ENCODE measurements around the gene SYTL5. TPM values are rescaled to one million over a fixed set of nuclear protein-coding genes. Genes with fewer than 3 reads are reported as not detected.
"Not testable (repeated sequence)": the region's sequence is repeated elsewhere in the genome, so short reads cannot be mapped to it uniquely, and the experiment has no call there.

Gene SYTL5
- total RNA-seq, 1 donor from 2014 or later, result 2.7 TPM

GRCh38 chrX:37975421-37975820 is 30.9 kb upstream of the SYTL5 start:
- Mint-ChIP-seq H3K27ac (ENCODE audit: unreplicated experiment) (peak overlapping the region; percentile 36), H3K27me3 (ENCODE audit: unreplicated experiment) (no peaks in the 10 kb centered on the region), H3K9me3 (ENCODE audit: unreplicated experiment) (peaks cover 10% of the 10 kb centered on the region), H3K4me1 (ENCODE audit: unreplicated experiment) (peaks cover 37% of the 10 kb centered on the region), H3K36me3 (ENCODE audit: unreplicated experiment) (no peaks in the 10 kb centered on the region), H3K4me3 (ENCODE audit: unreplicated experiment) (no peak overlapping the region)
- no peak for TF ChIP-seq CTCF (IDR thresholded peaks at IDR 0.05)
- DNase-seq (ENCODE audit: extremely low spot score, unreplicated experiment), result no peak

- DNase-seq (ENCODE audit: extremely low spot score, unreplicated experiment), result no peak
- Mint-ChIP-seq H3K4me3 (ENCODE audit: unreplicated experiment) (no peak overlapping the region), H3K36me3 (ENCODE audit: unreplicated experiment) (no peaks in the 10 kb centered on the region), H3K27ac (ENCODE audit: unreplicated experiment) (no peak overlapping the region), H3K4me1 (ENCODE audit: unreplicated experiment) (peaks cover 37% of the 10 kb centered on the region), H3K9me3 (ENCODE audit: unreplicated experiment) (peaks cover 13% of the 10 kb centered on the region), H3K27me3 (ENCODE audit: unreplicated experiment) (no peaks in the 10 kb centered on the region)
- TF ChIP-seq CTCF (IDR thresholded peaks at IDR 0.05), result no peak
These were observed 30.2 kb upstream of the SYTL5 start for GRCh38 chrX:37976153-37976552.

GRCh38 chrX:37984880-37985279 is 21.5 kb upstream of the SYTL5 start:
- Mint-ChIP-seq H3K36me3 (ENCODE audit: unreplicated experiment) (peaks cover 2% of the 10 kb centered on the region), H3K9me3 (ENCODE audit: unreplicated experiment) (peaks cover 19% of the 10 kb centered on the region), H3K4me3 (ENCODE audit: unreplicated experiment) (no peak overlapping the region), H3K27ac (ENCODE audit: unreplicated experiment) (no peak overlapping the region), H3K27me3 (ENCODE audit: unreplicated experiment) (no peaks in the 10 kb centered on the region), H3K4me1 (ENCODE audit: unreplicated experiment) (peaks cover 26% of the 10 kb centered on the region)
- no peak for DNase-seq (ENCODE audit: extremely low spot score, unreplicated experiment)
- no peak for TF ChIP-seq CTCF (IDR thresholded peaks at IDR 0.05)

- no peak for DNase-seq (ENCODE audit: extremely low spot score, unreplicated experiment)
- Mint-ChIP-seq H3K27ac (ENCODE audit: unreplicated experiment) (peak overlapping the region; percentile 16), H3K4me3 (ENCODE audit: unreplicated experiment) (no peak overlapping the region), H3K4me1 (ENCODE audit: unreplicated experiment) (peaks cover 25% of the 10 kb centered on the region), H3K27me3 (ENCODE audit: unreplicated experiment) (no peaks in the 10 kb centered on the region), H3K36me3 (ENCODE audit: unreplicated experiment) (no peaks in the 10 kb centered on the region), H3K9me3 (ENCODE audit: unreplicated experiment) (peaks cover 11% of the 10 kb centered on the region)
- TF ChIP-seq CTCF (IDR thresholded peaks at IDR 0.05), result no peak
These were observed 19.5 kb upstream of the SYTL5 start for GRCh38 chrX:37986893-37987292.

- no peak for DNase-seq (ENCODE audit: extremely low spot score, unreplicated experiment)
- no peaks in the 10 kb centered on the region for H3K9me3 Mint-ChIP-seq (ENCODE audit: unreplicated experiment)
- no peak overlapping the region for H3K27ac Mint-ChIP-seq (ENCODE audit: unreplicated experiment)
- no peak for TF ChIP-seq CTCF (IDR thresholded peaks at IDR 0.05)
- no peaks in the 10 kb centered on the region for H3K27me3 Mint-ChIP-seq (ENCODE audit: unreplicated experiment)
- H3K4me3 Mint-ChIP-seq (ENCODE audit: unreplicated experiment), result no peak overlapping the region
- no peaks in the 10 kb centered on the region for H3K36me3 Mint-ChIP-seq (ENCODE audit: unreplicated experiment)
- H3K4me1 Mint-ChIP-seq (ENCODE audit: unreplicated experiment), result peaks cover 25% of the 10 kb centered on the region
These were observed 17.0 kb upstream of the SYTL5 start for GRCh38 chrX:37989304-37989703.

- not testable (repeated sequence) for H3K27me3 Mint-ChIP-seq (ENCODE audit: unreplicated experiment); H3K36me3 Mint-ChIP-seq (ENCODE audit: unreplicated experiment); DNase-seq (ENCODE audit: extremely low spot score, unreplicated experiment); H3K4me3 Mint-ChIP-seq (ENCODE audit: unreplicated experiment); H3K27ac Mint-ChIP-seq (ENCODE audit: unreplicated experiment); H3K9me3 Mint-ChIP-seq (ENCODE audit: unreplicated experiment)
- peaks cover 20% of the 10 kb centered on the region for H3K4me1 Mint-ChIP-seq (ENCODE audit: unreplicated experiment)
These were observed 15.1 kb upstream of the SYTL5 start for GRCh38 chrX:37991303-37991702.

Data from osteocyte (in vitro differentiated cells).